H1 (cell line): ENCODE data around the gene PASK. TPM values are rescaled to one million over a fixed set of nuclear protein-coding genes. Genes with fewer than 3 reads are reported as not detected.

ENCODE experiments used
- CTCF ChIA-PET: fragments of 300-600 bp; sonication (Branson Sonifier 250); formaldehyde crosslinking; loops from one replicate; lab custom pipeline; 2021; ENCODE audit not compliant: partially characterized antibody; lab: Charles Lee
- POLR2A ChIA-PET: fragments of 300-600 bp; sonication (Branson Sonifier 250); formaldehyde crosslinking; loops from one replicate; lab custom pipeline; 2021; ENCODE audit warnings: inconsistent platforms; ENCODE audit not compliant: partially characterized antibody; lab: Charles Lee
- DNase-seq, 2 experiments: peaks; one replicate each; pipeline versions ENCODE4 v3.0.0 to v3.0.0-alpha.2; 2010 to 2022; ENCODE audit warnings: low spot score in 2 of 2, low read depth in 1 of 2, mixed read lengths in 1 of 2
- FAIRE-seq: peaks from 2 replicates; lab custom pipeline; 2011; peaks lifted over from hg19 to GRCh38; lab: Jason Lieb, UNC
- H2AFZ ChIP-seq: 2 replicates; pipeline ENCODE4 v1.8.1; 2012; ENCODE audit warnings: low read length, inconsistent platforms
- H2AK5ac ChIP-seq: 2 replicates; pipeline ENCODE4 v1.6.1; 2013; ENCODE audit warnings: low read depth, low read length
- H2BK120ac ChIP-seq: replicated peaks from 2 replicates; pipeline ENCODE3; 2013; ENCODE audit warnings: low read depth, low read length, inconsistent platforms
- H2BK12ac ChIP-seq: 2 replicates; pipeline ENCODE4 v1.6.1; 2013; ENCODE audit warnings: low read depth, low read length
- H2BK15ac ChIP-seq: 2 replicates; pipeline ENCODE4 v1.6.1; 2013; ENCODE audit warnings: low read length
- H2BK20ac ChIP-seq: 2 replicates; pipeline ENCODE4 v1.6.1; 2013; ENCODE audit warnings: low read length
- H2BK5ac ChIP-seq: 2 replicates; pipeline ENCODE4 v1.6.1; 2013; ENCODE audit warnings: low read depth, low read length
- H3K14ac ChIP-seq: 2 replicates; pipeline ENCODE4 v1.6.1; 2013; ENCODE audit warnings: inconsistent platforms; ENCODE audit not compliant: insufficient read length
- H3K18ac ChIP-seq: 2 replicates; pipeline ENCODE4 v1.6.1; 2013; ENCODE audit warnings: low read length; ENCODE audit errors: extremely low read depth
- H3K23ac ChIP-seq: 2 replicates; pipeline ENCODE4 v1.6.1; 2013; ENCODE audit warnings: inconsistent platforms; ENCODE audit not compliant: insufficient read length
- H3K23me2 ChIP-seq: 2 replicates; pipeline ENCODE4 v1.6.1; 2013; ENCODE audit warnings: low read depth, low read length
- H3K27ac ChIP-seq: 2 replicates; pipeline ENCODE4 v1.6.1; 2011; ENCODE audit warnings: low read depth, low read length, inconsistent platforms
- H3K27me3 ChIP-seq, 4 experiments: replicated peaks in 1 of 4; 1 replicate in 1 of 4; 2 replicates in 3 of 4; pipeline versions ENCODE4 v1.6.1 to v1.8.1; 2011 to 2013; ENCODE audit warnings: low read length in 3 of 4, mild to moderate bottlenecking in 3 of 4, inconsistent platforms in 2 of 4, mixed read lengths in 2 of 4, moderate library complexity in 1 of 4; ENCODE audit not compliant: control insufficient read depth in 3 of 4, insufficient read depth in 3 of 4; ENCODE audit errors: extremely low read depth in 1 of 4
- H3K36me3 ChIP-seq, 4 experiments: 2 replicates each; pipeline versions ENCODE4 v1.6.1 to v1.8.1; 2011 to 2013; ENCODE audit warnings: mild to moderate bottlenecking in 4 of 4, low read length in 3 of 4, moderate library complexity in 2 of 4, control low read depth in 1 of 4, inconsistent platforms in 1 of 4; ENCODE audit not compliant: insufficient read depth in 4 of 4, control insufficient read depth in 2 of 4
- H3K4ac ChIP-seq: replicated peaks from 2 replicates; pipeline ENCODE3; 2013; ENCODE audit warnings: low read length, low read depth, mixed read lengths, inconsistent platforms; ENCODE audit not compliant: insufficient read length
- H3K4me1 ChIP-seq, 4 experiments: replicated peaks in 1 of 4; 1 replicate in 1 of 4; 2 replicates in 3 of 4; pipeline versions ENCODE4 v1.6.1 to v1.8.1; 2011 to 2013; ENCODE audit warnings: low read length in 3 of 4, inconsistent platforms in 2 of 4, mixed read lengths in 1 of 4; ENCODE audit not compliant: insufficient read depth in 4 of 4, control insufficient read depth in 3 of 4
- H3K4me2 ChIP-seq, 2 experiments: 2 replicates each; pipeline versions ENCODE4 v1.6.1 to v1.8.1; 2011 to 2013; ENCODE audit warnings: low read depth in 2 of 2, low read length in 2 of 2, control low read depth in 1 of 2, inconsistent platforms in 1 of 2, mild to moderate bottlenecking in 1 of 2; ENCODE audit not compliant: insufficient read depth in 1 of 2
- H3K4me3 ChIP-seq, 4 experiments: fragments of 200-600, 300-600 bp in 1 of 4; sonication (generic), shearing (Covaris generic), sonication (Bioruptor Twin) in 1 of 4; 2 replicates each; pipeline versions ENCODE4 v1.5.1 to v1.8.1; 2011 to 2016; ENCODE audit warnings: low read length in 4 of 4, low read depth in 3 of 4, control low read depth in 2 of 4, inconsistent platforms in 2 of 4, mild to moderate bottlenecking in 2 of 4, mixed read lengths in 1 of 4, moderate library complexity in 1 of 4; ENCODE audit not compliant: insufficient read depth in 2 of 4; ENCODE audit errors: extremely low read depth in 1 of 4
- H3K56ac ChIP-seq: replicated peaks from 2 replicates; pipeline ENCODE3; 2013; ENCODE audit warnings: low read depth, mild to moderate bottlenecking, mixed read lengths, low read length, inconsistent platforms; ENCODE audit not compliant: insufficient read length
- H3K79me1 ChIP-seq: 2 replicates; pipeline ENCODE4 v1.6.1; 2013; ENCODE audit warnings: low read depth, low read length, control low read depth
- H3K79me2 ChIP-seq, 2 experiments: 2 replicates each; pipeline versions ENCODE4 v1.6.1 to v1.8.1; 2012 to 2013; ENCODE audit warnings: low read length in 2 of 2, mild to moderate bottlenecking in 2 of 2, inconsistent platforms in 1 of 2; ENCODE audit not compliant: insufficient read depth in 2 of 2, control insufficient read depth in 1 of 2
- H3K9ac ChIP-seq, 4 experiments: replicated peaks in 1 of 4; 1 replicate in 1 of 4; 2 replicates in 3 of 4; pipeline versions ENCODE4 v1.6.1 to v1.8.1; 2011 to 2013; ENCODE audit warnings: low read depth in 3 of 4, low read length in 3 of 4, control low read depth in 2 of 4, mild to moderate bottlenecking in 2 of 4, moderate library complexity in 2 of 4, inconsistent platforms in 1 of 4; ENCODE audit errors: extremely low read depth in 1 of 4
- H3K9me3 ChIP-seq, 2 experiments: 2 replicates each; pipeline versions ENCODE4 v1.6.1 to v1.8.1; 2012 to 2013; ENCODE audit warnings: mild to moderate bottlenecking in 2 of 2, moderate library complexity in 2 of 2, control low read depth in 1 of 2, inconsistent platforms in 1 of 2, low read depth in 1 of 2, low read length in 1 of 2, mixed read lengths in 1 of 2; ENCODE audit not compliant: insufficient read depth in 2 of 2
- H4K20me1 ChIP-seq, 2 experiments: replicated peaks in 1 of 2; 2 replicates each; pipeline versions ENCODE3 to v1.8.1; 2011 to 2013; ENCODE audit warnings: inconsistent platforms in 2 of 2, low read length in 2 of 2, mild to moderate bottlenecking in 1 of 2; ENCODE audit not compliant: insufficient read depth in 2 of 2, control insufficient read depth in 1 of 2
- H4K5ac ChIP-seq: 2 replicates; pipeline ENCODE4 v1.6.1; 2013; ENCODE audit warnings: low read length, low read depth, mixed read lengths, inconsistent platforms; ENCODE audit not compliant: insufficient read length
- H4K8ac ChIP-seq: 2 replicates; pipeline ENCODE4 v1.8.0; 2013; ENCODE audit warnings: mild to moderate bottlenecking, moderate library complexity, low read length, inconsistent platforms; ENCODE audit not compliant: insufficient read depth; ENCODE audit errors: extremely low read depth
- H4K91ac ChIP-seq: replicated peaks from 2 replicates; pipeline ENCODE3; 2013; ENCODE audit warnings: low read length, mixed read lengths, inconsistent platforms; ENCODE audit not compliant: insufficient read length
- JUND ChIP-seq: IDR thresholded peaks from 2 replicates; pipeline ENCODE4 v1.6.1; 2011; ENCODE audit warnings: mild to moderate bottlenecking, improper control_type of control experiment, low read length
- POLR2AphosphoS5 ChIP-seq: IDR thresholded peaks from 2 replicates; pipeline ENCODE4 v1.6.1; 2011; ENCODE audit warnings: low read depth, low read length
- TBP ChIP-seq: IDR thresholded peaks from 2 replicates; pipeline ENCODE4 v1.6.1; 2011; ENCODE audit warnings: low read depth, low read length, improper control_type of control experiment
- WGBS, 2 experiments: shearing (Covaris generic) in 1 of 2; methylation state at CpG; one replicate each; pipeline versions ENCODE4 v1.1.6 to v1.1.7; 2013 to 2015; ENCODE audit warnings: low lambda C conversion rate in 2 of 2, mixed read lengths in 2 of 2, inconsistent platforms in 1 of 2, low coverage in 1 of 2, missing lambda C conversion rate in 1 of 2; ENCODE audit not compliant: insufficient replicate concordance in 2 of 2, insufficient coverage in 1 of 2, insufficient read length in 1 of 2; ENCODE audit errors: extremely low coverage in 1 of 2, missing lambda C conversion rate in 1 of 2; 5-methylcytosine and 5-hydroxymethylcytosine counted together
- polyA plus RNA-seq, 7 experiments: library from polyadenylated mRNA; depleted of rRNA in 3 of 7; stranded (reverse) in 5 of 7; unstranded in 2 of 7; fragments of >200 nt in 5 of 7; fragments of 200-250 nt in 2 of 7; gene quantifications; 1 replicate in 5 of 7; 2 replicates in 1 of 7; 4 replicates in 1 of 7; pipeline versions ENCODE4 v1.2.1 to v1.2.3, GENCODE V29; 2011 to 2013; ENCODE audit warnings: missing spikeins in 2 of 7, mixed read lengths in 2 of 7
- total RNA-seq: library from RNA; stranded (reverse); fragmentation: NEBNext Ultra II Directional; extraction: Animal tissue kit (Norgen Biotek cat#: 25700); gene quantifications from 2 replicates; pipeline ENCODE4 v1.2.1, GENCODE V29; 2021

The PASK gene
- total and polyA plus RNA-seq, 2 of the 8 experiments (the other 6 are each of a cell fraction or from before 2014, with no cell fraction given) = 20.5 to 66.1 TPM

DNA sequence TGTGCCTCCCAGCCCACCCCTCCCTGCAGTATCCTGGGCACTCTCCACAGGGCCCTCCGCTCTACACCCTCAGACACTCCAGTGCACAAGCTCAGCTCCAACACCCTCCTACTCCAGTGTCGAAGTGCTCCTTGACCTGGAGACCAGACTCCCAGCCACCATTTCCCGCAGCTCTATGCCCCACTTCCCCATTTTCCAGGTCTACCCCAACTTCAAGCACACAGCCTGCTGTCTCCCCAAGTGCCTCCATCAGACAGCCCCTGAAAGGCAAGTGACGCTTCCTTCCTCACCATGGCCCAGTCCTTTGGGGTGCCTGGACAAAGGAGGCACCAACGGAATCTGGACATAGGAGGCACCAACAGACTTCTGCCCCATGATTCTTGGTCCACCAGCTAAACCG lies 7.2 kb downstream of the PASK start:
- H4K5ac ChIP-seq = no peak overlapping the region
- H3K36me3 ChIP-seq = peaks cover 5 to 18% (median 9%) of the 10 kb centered on the region in 4 experiments; a peak in 7 of 8 replicates
- H2BK120ac ChIP-seq = no peak overlapping the region
- DNase-seq (no peak), FAIRE-seq (no peak)
- no peaks in the 10 kb centered on the region for H3K4me1 ChIP-seq
- H3K14ac ChIP-seq = no peak overlapping the region
- peaks cover 8% of the 10 kb centered on the region for H3K79me1 ChIP-seq
- H3K18ac ChIP-seq = no peak overlapping the region
- no peak overlapping the region for H3K56ac ChIP-seq
- WGBS, 2 experiments = 94% methylated on average over 6 of the region's 6 CpGs; no CpG with 5 or more reads in 1 of the 2 experiments
- no peaks in the 10 kb centered on the region for H3K9me3 ChIP-seq
- TF ChIP-seq JUND (no peak), POLR2AphosphoS5 (no peak), TBP (no peak)
- no peak overlapping the region for H3K27ac ChIP-seq
- H3K79me2 ChIP-seq = peaks cover 4 to 19% of the 10 kb centered on the region in 2 experiments; a peak in 3 of 4 replicates
- no peak overlapping the region for H3K4me3 ChIP-seq
- H3K23ac ChIP-seq = no peak overlapping the region
- H2BK20ac ChIP-seq = no peak overlapping the region
- H4K8ac ChIP-seq = no peak overlapping the region
- ChIA-PET POLR2A (interaction anchor here (0.8 kb wide), 1 partner anchor 19 kb away, joined by 4 read pairs; no protein-coding TSS in a partner anchor), CTCF (interaction anchor here (0.9 kb wide), 1 partner anchor 84 kb away, joined by 4 read pairs; no protein-coding TSS in a partner anchor)
- H4K20me1 ChIP-seq = peaks cover 0 to 18% of the 10 kb centered on the region in 2 experiments
- no peak overlapping the region for H2AK5ac ChIP-seq
- no peaks in the 10 kb centered on the region; a peak in 1 of 7 replicates for H3K27me3 ChIP-seq
- H4K91ac ChIP-seq = no peak overlapping the region
- H2BK12ac ChIP-seq = no peak overlapping the region
- H2AFZ ChIP-seq = no peak overlapping the region
- H3K4me2 ChIP-seq = no peak overlapping the region
- H2BK15ac ChIP-seq = no peak overlapping the region
- H3K4ac ChIP-seq = no peak overlapping the region
- no peak overlapping the region for H2BK5ac ChIP-seq
- H3K9ac ChIP-seq = no peak overlapping the region
- 0 out of 2 replicates have a peak, but pooled peaks cover 3% of the 10 kb centered on the region for H3K23me2 ChIP-seq
